ENCODE data around the gene GABRG3. TPM values are rescaled to one million over a fixed set of nuclear protein-coding genes. Genes with fewer than 3 reads are reported as not detected.

GABRG3 gene
- total and polyA plus RNA-seq, 4 experiments from 2014 or later = not detected

DNA sequence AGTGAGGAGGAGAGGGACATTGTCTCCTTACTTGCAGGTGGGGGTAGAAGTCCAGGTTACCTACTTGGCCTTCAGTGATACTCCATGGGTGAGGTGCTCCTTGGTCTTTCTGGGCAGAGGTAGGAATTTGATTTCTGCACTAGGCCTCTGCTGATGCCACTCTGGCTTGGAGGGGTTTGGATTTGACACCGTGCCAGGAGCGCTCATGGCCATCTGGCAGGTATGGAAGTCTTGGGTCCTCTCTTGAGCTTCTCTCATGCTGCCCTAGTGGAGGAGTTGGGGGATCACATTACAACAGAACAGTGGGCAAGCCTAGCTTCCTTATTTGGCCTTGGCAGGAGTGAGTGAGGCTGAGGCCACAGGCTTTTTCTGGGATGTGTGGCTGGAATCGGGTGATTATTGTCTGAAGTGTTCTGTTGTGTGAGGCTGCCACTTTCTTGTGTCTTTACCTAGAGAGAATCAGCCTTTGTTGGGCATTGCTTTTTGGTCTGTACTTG lies 525.0 kb downstream of the GABRG3 start:
- H3K4me1 Mint-ChIP-seq = no peaks in the 10 kb centered on the region
- H3K27me3 ChIP-seq (ENCODE audit: insufficient read depth, low read length) = no peaks in the 10 kb centered on the region
- peaks cover 0 to 18% (median 6%) of the 10 kb centered on the region in 8 donors for H3K9me3 Mint-ChIP-seq
- no peak for DNase-seq
- no peaks in the 10 kb centered on the region for H3K4me1 ChIP-seq (ENCODE audit: insufficient read depth, low read length)
- CTCF ChIA-PET (ENCODE audit: partially characterized antibody) = no interaction called here
- POLR2A ChIA-PET (ENCODE audit: partially characterized antibody) = no interaction called here
- H3K9me3 ChIP-seq (ENCODE audit: control insufficient read depth in 1 of 2, low read length in 2 of 2) = no peaks in the 10 kb centered on the region
- no peak overlapping the region for H3K4me3 ChIP-seq (ENCODE audit: low read length in 2 of 2)
- intact Hi-C loops (cut with micrococcal nuclease) = no loop called here
- no peak overlapping the region for H3K27ac ChIP-seq (ENCODE audit: low read depth, low read length)
- no peaks in the 10 kb centered on the region for H3K36me3 Mint-ChIP-seq
- no peak overlapping the region for H3K4me3 Mint-ChIP-seq
- H3K27me3 Mint-ChIP-seq = no peaks in the 10 kb centered on the region
- H3K27ac Mint-ChIP-seq = no peak overlapping the region
- H3K36me3 ChIP-seq (ENCODE audit: insufficient read depth, low read length) = no peaks in the 10 kb centered on the region

DNA sequence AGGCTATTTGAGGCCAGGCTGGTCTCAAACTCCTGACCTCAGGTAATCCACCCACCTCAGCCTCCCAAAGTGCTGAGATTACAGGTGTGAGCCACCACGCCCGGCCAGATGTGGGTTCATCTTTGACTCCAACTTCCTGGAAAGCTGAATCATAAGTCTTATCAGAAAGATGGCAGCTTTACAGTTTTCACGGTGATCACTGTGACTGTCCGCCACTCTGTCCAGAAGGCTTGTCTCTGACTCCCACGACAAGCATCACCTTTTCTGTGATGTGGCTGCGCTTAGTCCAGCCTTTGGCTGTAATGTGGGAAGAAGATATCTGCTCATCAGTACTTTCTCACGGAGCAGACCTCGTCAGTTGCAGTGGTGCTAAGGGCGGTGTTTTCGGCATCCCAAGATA lies 527.7 kb downstream of the GABRG3 start:
- H3K27ac ChIP-seq (ENCODE audit: low read depth, low read length) = no peak overlapping the region
- POLR2A ChIA-PET (ENCODE audit: partially characterized antibody) = no interaction called here
- H3K4me3 ChIP-seq (ENCODE audit: low read length in 2 of 2) = no peak overlapping the region
- no peaks in the 10 kb centered on the region for H3K4me1 ChIP-seq (ENCODE audit: insufficient read depth, low read length)
- intact Hi-C loops (cut with micrococcal nuclease) = no loop called here
- H3K9me3 ChIP-seq (ENCODE audit: control insufficient read depth in 1 of 2, low read length in 2 of 2) = no peaks in the 10 kb centered on the region
- Mint-ChIP-seq H3K9me3 (peaks cover 3 to 15% (median 9%) of the 10 kb centered on the region in 8 donors), H3K4me1 (no peaks in the 10 kb centered on the region), H3K27me3 (no peaks in the 10 kb centered on the region), H3K36me3 (no peaks in the 10 kb centered on the region), H3K4me3 (no peak overlapping the region), H3K27ac (no peak overlapping the region)
- no peaks in the 10 kb centered on the region for H3K36me3 ChIP-seq (ENCODE audit: insufficient read depth, low read length)
- CTCF ChIA-PET (ENCODE audit: partially characterized antibody) = no interaction called here
- no peak for DNase-seq
- H3K27me3 ChIP-seq (ENCODE audit: insufficient read depth, low read length) = no peaks in the 10 kb centered on the region

DNA sequence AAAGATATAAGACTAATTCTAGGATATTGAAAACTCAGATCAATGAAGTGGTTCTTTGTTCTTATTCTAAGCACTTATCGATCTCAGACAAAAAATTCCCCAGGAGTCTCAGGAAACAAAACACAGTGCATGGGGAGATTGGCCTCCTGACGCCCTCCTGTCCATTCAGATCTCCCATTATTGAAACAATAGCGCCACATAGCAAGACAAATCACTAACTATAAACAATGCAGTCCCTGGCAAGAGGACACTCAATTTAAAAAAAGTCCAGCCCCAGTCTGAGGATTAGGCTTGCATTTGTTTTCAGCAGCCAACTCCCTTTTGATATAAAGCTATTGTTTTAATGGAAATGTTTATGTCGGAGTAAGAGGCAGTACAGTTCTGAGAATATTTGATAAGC lies 528.2 kb downstream of the GABRG3 start:
- H3K27ac ChIP-seq (ENCODE audit: low read depth, low read length) = no peak overlapping the region
- no peak overlapping the region for H3K27ac Mint-ChIP-seq

DNA sequence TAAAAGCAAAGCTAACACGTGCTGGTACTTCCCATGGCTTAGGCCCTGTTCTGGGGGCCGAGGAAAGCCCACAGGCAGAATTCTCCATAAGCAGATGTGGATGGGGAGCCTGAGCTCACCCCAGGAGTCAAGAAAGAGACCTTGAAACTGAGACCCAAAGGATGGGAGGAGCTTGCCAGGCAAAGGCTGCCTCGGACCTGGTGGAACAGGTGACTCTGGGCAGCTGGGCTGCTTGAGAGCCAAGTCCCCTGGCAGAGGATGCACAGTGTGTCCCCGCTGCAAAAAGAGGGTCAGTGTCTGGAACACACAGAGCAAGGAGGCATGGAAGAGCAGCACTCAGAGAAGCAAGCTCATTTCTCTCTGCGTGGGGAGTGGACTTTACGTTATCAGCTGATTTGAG lies 528.7 kb downstream of the GABRG3 start:
- intact Hi-C loops (cut with micrococcal nuclease) = no loop called here

More for the DNA sequence above, 528.2 kb downstream of the GABRG3 start:
- H3K4me3 ChIP-seq (ENCODE audit: low read length in 2 of 2) = no peak overlapping the region
- H3K36me3 ChIP-seq (ENCODE audit: insufficient read depth, low read length) = no peaks in the 10 kb centered on the region
- H3K27me3 Mint-ChIP-seq = no peaks in the 10 kb centered on the region
- intact Hi-C loops (cut with micrococcal nuclease) = no loop called here
- no peak overlapping the region for H3K4me3 Mint-ChIP-seq
- H3K9me3 ChIP-seq (ENCODE audit: control insufficient read depth in 1 of 2, low read length in 2 of 2) = no peaks in the 10 kb centered on the region
- H3K36me3 Mint-ChIP-seq = no peaks in the 10 kb centered on the region
- H3K27me3 ChIP-seq (ENCODE audit: insufficient read depth, low read length) = no peaks in the 10 kb centered on the region
- H3K9me3 Mint-ChIP-seq = peaks cover 3 to 15% (median 8%) of the 10 kb centered on the region in 8 donors
- ChIA-PET CTCF (ENCODE audit: partially characterized antibody) (no interaction called here), POLR2A (ENCODE audit: partially characterized antibody) (no interaction called here)
- no peak for DNase-seq
- no peaks in the 10 kb centered on the region for H3K4me1 ChIP-seq (ENCODE audit: insufficient read depth, low read length)
- no peaks in the 10 kb centered on the region for H3K4me1 Mint-ChIP-seq

DNA sequence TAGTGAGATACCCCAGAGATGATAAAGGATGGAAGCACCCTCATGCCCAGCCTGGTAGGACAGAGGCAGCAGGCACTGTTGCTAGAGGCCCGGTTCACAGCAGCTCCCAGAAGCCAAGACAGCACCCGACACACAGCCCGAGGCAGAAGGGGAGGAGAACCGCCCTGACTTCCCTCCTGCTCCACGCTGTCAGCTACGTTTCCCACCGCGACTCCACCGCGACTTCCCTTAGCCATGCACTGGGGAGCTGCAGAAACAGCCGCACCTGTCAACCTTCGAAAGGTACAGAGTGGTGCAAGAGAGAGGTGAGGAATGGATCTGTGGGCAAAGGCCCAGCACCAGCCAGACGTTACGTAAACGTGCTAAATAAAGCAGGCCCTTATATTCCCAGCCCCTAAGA lies 529.2 kb downstream of the GABRG3 start:
- intact Hi-C loops (cut with micrococcal nuclease) = no loop called here
- no peak for DNase-seq
- no peak overlapping the region for H3K27ac Mint-ChIP-seq
- no peaks in the 10 kb centered on the region for H3K4me1 Mint-ChIP-seq
- ChIA-PET CTCF (ENCODE audit: partially characterized antibody) (no interaction called here), POLR2A (ENCODE audit: partially characterized antibody) (no interaction called here)
- Histone ChIP-seq H3K27ac (ENCODE audit: low read depth, low read length) (no peak overlapping the region), H3K4me1 (ENCODE audit: insufficient read depth, low read length) (no peaks in the 10 kb centered on the region), H3K9me3 (ENCODE audit: control insufficient read depth in 1 of 2, low read length in 2 of 2) (no peaks in the 10 kb centered on the region), H3K36me3 (ENCODE audit: insufficient read depth, low read length) (no peaks in the 10 kb centered on the region), H3K27me3 (ENCODE audit: insufficient read depth, low read length) (no peaks in the 10 kb centered on the region), H3K4me3 (ENCODE audit: low read length in 2 of 2) (no peak overlapping the region)
- H3K36me3 Mint-ChIP-seq = no peaks in the 10 kb centered on the region
- no peak overlapping the region for H3K4me3 Mint-ChIP-seq
- peaks cover 0 to 15% (median 8%) of the 10 kb centered on the region in 8 donors for H3K9me3 Mint-ChIP-seq
- no peaks in the 10 kb centered on the region for H3K27me3 Mint-ChIP-seq

More for the DNA sequence above, 528.7 kb downstream of the GABRG3 start:
- CTCF ChIA-PET (ENCODE audit: partially characterized antibody) = no interaction called here
- H3K27ac Mint-ChIP-seq = no peak overlapping the region
- H3K4me1 Mint-ChIP-seq = no peaks in the 10 kb centered on the region
- H3K27me3 ChIP-seq (ENCODE audit: insufficient read depth, low read length) = no peaks in the 10 kb centered on the region
- no peaks in the 10 kb centered on the region for H3K4me1 ChIP-seq (ENCODE audit: insufficient read depth, low read length)
- DNase-seq = no peak
- no peak overlapping the region for H3K4me3 Mint-ChIP-seq
- POLR2A ChIA-PET (ENCODE audit: partially characterized antibody) = no interaction called here
- H3K36me3 ChIP-seq (ENCODE audit: insufficient read depth, low read length) = no peaks in the 10 kb centered on the region
- no peaks in the 10 kb centered on the region for H3K27me3 Mint-ChIP-seq
- H3K27ac ChIP-seq (ENCODE audit: low read depth, low read length) = no peak overlapping the region
- H3K36me3 Mint-ChIP-seq = no peaks in the 10 kb centered on the region
- peaks cover under 1 to 15% (median 8%) of the 10 kb centered on the region in 8 donors for H3K9me3 Mint-ChIP-seq
- no peak overlapping the region for H3K4me3 ChIP-seq (ENCODE audit: low read length in 2 of 2)
- H3K9me3 ChIP-seq (ENCODE audit: control insufficient read depth in 1 of 2, low read length in 2 of 2) = no peaks in the 10 kb centered on the region

DNA sequence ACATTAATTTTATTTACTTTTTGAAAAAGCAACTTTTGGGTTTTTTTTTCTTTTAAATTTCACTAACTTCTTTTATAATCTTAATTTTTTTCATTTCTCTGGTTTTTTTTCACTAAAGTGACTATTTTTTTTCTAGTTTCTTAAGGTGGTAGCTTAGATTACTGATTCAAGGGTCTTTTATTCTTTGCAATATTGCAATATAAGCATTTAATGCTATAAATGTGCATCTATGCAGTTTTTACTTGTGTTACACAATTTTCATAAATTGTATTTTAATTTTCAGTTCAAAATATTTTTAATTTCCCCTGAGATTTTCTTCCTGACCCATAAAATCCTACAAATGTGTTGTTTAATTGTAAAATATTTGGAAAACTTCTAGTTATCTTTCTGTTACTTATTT lies 535.8 kb downstream of the GABRG3 start:
- CTCF ChIA-PET (ENCODE audit: partially characterized antibody) = no interaction called here
- Histone ChIP-seq H3K4me1 (ENCODE audit: insufficient read depth, low read length) (no peaks in the 10 kb centered on the region), H3K9me3 (ENCODE audit: control insufficient read depth in 1 of 2, low read length in 2 of 2) (no peaks in the 10 kb centered on the region), H3K27me3 (ENCODE audit: insufficient read depth, low read length) (no peaks in the 10 kb centered on the region), H3K27ac (ENCODE audit: low read depth, low read length) (no peak overlapping the region), H3K4me3 (ENCODE audit: low read length in 2 of 2) (no peak overlapping the region), H3K36me3 (ENCODE audit: insufficient read depth, low read length) (no peaks in the 10 kb centered on the region)
- no peaks in the 10 kb centered on the region for H3K36me3 Mint-ChIP-seq
- intact Hi-C loops (cut with micrococcal nuclease) = no loop called here
- H3K4me1 Mint-ChIP-seq = no peaks in the 10 kb centered on the region
- no peak overlapping the region for H3K4me3 Mint-ChIP-seq
- H3K27me3 Mint-ChIP-seq = no peaks in the 10 kb centered on the region
- H3K27ac Mint-ChIP-seq = no peak overlapping the region
- H3K9me3 Mint-ChIP-seq = peaks cover 0 to 30% (median 21%) of the 10 kb centered on the region in 8 donors
- POLR2A ChIA-PET (ENCODE audit: partially characterized antibody) = no interaction called here
- DNase-seq = no peak

DNA sequence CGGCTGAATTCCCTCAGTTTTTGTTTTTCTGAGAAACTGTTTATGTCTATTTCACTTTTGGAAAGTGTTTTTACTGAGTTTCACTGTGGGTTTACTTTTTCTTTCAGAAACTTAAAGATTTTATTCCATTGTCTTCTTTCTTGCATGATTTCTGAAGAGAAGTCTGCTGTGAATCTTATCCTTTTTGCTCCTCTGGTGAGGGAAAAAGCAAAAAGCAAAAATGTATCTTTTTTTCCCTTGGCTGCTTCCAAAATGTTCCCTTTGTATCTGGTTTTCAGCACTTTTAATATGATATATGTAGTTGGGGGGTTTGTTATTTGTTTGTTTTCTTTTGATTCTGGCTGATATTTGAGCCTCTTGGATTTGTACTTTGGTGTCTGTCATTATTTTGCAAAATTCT lies 538.0 kb downstream of the GABRG3 start:
- intact Hi-C loops (cut with micrococcal nuclease) = no loop called here
- Mint-ChIP-seq H3K9me3 (peaks cover 2 to 38% (median 22%) of the 10 kb centered on the region in 8 donors), H3K27ac (no peak overlapping the region), H3K36me3 (no peaks in the 10 kb centered on the region), H3K4me1 (no peaks in the 10 kb centered on the region), H3K27me3 (no peaks in the 10 kb centered on the region), H3K4me3 (no peak overlapping the region)
- no peak for DNase-seq
- ChIA-PET POLR2A (ENCODE audit: partially characterized antibody) (no interaction called here), CTCF (ENCODE audit: partially characterized antibody) (no interaction called here)
- Histone ChIP-seq H3K27me3 (ENCODE audit: insufficient read depth, low read length) (no peaks in the 10 kb centered on the region), H3K36me3 (ENCODE audit: insufficient read depth, low read length) (no peaks in the 10 kb centered on the region), H3K9me3 (ENCODE audit: control insufficient read depth in 1 of 2, low read length in 2 of 2) (no peaks in the 10 kb centered on the region), H3K4me1 (ENCODE audit: insufficient read depth, low read length) (no peaks in the 10 kb centered on the region), H3K27ac (ENCODE audit: low read depth, low read length) (no peak overlapping the region), H3K4me3 (ENCODE audit: low read length in 2 of 2) (no peak overlapping the region)

Data from CD4-positive, alpha-beta memory T cell (primary cell).